Choroid plexus epithelial cell (primary cell): ENCODE measurements around the gene GPAM.

Experiments
- DNase-seq: peaks from one replicate; pipeline ENCODE4 v3.0.0-alpha.2; 2010; ENCODE audit warnings: low read depth
- H3K4me3 ChIP-seq: 2 replicates; pipeline ENCODE4 v1.5.1; 2011; ENCODE audit warnings: low read depth, mild to moderate bottlenecking, control low read depth, low read length, moderate library complexity
- TF ChIP-seq, protein P1 (sequence below): conservative IDR thresholded peaks from 2 replicates; pipeline ENCODE4 v1.5.1; 2011; ENCODE audit warnings: low read depth, mild to moderate bottlenecking, control low read depth, inconsistent platforms, low read length, moderate library complexity

GPAM gene

DNA sequence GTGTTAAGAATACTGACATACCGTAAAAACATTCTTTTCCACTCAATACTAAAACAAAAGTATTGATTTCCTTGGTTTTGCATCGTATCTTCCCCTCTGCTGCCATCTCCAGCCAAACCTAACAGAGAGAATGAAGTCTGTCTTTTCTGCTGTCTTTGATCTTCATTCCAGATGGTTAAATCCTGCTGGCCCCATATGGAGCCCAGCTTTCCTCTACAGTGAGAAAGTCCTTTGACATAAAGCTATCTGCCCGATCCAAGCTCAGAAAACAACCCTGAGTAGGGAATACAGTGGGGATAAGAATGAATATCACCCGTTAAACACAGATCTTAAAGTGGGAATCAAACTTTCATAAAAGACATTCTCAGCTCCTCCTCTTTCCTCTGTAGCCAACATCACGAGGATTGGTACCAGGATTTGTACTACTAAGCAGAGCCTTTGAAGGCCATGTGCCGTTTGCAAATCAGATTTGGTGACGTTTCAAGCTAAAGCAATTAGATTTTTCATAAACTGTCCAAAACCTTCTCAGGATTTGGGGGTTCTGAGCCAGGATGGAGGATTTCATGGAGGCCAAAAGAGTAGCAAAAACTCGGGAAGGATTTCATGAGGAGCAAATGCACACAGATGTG is 30.8 kb upstream of the GPAM start:
- H3K4me3 ChIP-seq, result peak overlapping the region; percentile 32
- TF ChIP-seq, protein P1, sequence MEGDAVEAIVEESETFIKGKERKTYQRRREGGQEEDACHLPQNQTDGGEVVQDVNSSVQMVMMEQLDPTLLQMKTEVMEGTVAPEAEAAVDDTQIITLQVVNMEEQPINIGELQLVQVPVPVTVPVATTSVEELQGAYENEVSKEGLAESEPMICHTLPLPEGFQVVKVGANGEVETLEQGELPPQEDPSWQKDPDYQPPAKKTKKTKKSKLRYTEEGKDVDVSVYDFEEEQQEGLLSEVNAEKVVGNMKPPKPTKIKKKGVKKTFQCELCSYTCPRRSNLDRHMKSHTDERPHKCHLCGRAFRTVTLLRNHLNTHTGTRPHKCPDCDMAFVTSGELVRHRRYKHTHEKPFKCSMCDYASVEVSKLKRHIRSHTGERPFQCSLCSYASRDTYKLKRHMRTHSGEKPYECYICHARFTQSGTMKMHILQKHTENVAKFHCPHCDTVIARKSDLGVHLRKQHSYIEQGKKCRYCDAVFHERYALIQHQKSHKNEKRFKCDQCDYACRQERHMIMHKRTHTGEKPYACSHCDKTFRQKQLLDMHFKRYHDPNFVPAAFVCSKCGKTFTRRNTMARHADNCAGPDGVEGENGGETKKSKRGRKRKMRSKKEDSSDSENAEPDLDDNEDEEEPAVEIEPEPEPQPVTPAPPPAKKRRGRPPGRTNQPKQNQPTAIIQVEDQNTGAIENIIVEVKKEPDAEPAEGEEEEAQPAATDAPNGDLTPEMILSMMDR, result no peak
- DNase-seq, result no peak

DNA sequence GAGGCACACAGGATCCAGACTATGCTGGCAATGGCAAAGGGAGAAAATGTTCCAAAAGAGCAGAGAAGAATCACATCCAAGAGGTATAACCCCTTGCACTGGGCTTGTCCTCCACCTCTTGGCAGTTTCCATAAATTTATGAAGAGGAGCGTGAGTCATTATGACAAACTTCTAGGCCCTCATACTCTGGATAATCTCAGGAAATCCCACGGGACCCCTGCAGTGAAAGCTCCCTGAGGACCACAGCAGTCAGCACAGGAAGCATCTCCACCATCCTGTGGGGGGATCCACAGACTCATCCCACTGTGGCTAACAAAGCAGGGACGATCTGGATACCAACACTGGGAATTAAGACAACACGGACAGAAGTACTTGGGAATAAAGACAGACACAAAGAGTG is 30.3 kb upstream of the GPAM start:
- no peak for DNase-seq
- TF ChIP-seq, protein P1, result no peak
- peak overlapping the region; percentile 32 for H3K4me3 ChIP-seq

DNA sequence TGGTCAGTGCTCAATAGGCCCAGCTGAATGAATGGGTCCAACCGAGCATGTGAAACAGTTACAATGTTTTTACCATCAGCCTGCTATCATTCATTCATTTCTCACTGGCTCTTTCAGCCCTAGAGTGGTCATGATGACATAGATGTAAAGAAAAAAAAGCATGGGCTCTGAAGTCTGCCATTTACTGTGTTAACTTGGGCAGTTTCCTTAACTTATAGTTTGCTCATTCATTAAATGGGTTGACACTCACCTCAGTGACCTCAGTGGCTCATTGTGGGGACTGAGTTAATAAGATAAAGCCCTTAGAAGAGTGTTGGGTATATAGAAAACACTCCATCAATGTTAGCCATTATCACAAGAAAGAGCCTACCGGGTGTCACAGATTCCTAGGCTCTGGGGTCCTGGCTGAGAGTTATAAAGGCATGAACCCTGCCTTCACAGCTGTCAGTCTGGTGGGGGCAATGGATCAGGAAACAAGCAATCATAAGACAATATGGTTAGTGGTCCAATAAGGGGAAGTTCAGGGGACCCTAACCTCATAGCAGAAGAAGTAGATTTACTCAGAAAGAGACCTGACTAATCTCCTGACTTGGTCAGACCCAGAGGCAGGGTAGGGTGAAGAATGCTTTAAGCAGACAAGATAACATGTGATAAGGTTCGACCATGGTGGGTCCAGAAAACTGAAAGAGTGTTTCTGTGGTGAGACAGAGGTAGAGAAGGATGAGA is 29.7 kb upstream of the GPAM start:
- H3K4me3 ChIP-seq, result peak overlapping the region; percentile 32
- TF ChIP-seq, protein P1, result no peak
- no peak for DNase-seq

DNA sequence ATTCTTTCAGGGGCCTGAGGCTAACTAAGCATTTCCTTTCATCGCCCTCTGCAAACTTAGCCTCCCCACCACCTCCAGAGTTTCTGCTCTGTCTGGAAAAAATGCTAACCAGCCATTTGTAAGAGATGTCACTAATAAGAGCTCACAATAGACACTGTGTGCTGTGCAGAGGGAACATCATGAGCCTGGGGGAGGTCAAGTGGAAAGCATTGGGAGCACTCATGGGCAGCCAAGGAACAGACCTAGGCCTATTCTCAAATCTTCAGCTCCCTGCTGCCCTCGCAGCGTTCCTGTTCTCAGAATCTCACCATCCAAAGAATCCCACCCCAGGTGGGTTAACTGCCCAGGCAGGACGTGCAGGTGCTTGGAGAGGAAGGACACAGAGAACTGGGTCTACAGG is 27.1 kb upstream of the GPAM start:
- no peak overlapping the region for H3K4me3 ChIP-seq
- TF ChIP-seq, protein P1, result no peak
- DNase-seq, result no peak

DNA sequence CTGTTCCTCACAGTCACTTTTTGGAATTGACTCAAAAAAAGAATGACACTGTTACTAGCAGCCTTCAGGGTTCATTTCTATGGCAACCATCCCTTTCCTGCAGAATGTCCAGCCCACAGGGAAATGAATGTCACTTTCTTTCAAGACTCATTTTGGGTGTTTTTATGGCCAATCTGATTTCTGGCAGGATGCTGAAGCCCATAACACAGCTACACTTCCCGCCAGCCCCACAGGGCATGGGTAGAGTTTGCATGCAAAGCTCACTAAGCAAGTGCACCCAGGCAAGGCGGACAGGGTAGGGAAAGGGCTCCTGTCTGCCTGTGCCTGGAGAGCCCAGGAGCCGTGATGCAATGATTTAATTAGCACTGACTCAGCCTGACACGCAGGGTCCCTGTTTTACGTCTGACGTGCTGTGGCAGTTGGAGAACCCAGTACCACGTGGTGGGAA is 26.1 kb upstream of the GPAM start:
- TF ChIP-seq, protein P1, result no peak
- no peak for DNase-seq
- H3K4me3 ChIP-seq, result no peak overlapping the region

DNA sequence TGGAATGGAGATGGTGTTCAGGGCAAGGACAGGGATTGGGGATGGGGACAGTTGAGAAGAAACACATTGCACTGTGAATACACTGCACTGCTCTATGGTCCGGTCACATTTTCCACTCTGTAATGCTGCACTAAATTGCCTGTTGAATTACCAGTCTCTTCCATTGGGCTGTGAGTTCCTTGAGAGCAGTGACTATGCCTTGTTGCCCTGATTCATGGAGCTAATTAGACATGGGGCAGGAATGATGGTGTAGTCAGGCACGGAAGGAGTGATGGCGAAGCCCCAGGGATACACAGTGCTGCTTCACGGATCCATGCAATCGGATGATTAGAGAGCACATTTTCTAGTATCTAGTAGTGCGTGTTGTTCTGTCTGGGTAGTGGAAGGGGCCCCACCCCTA is 25.4 kb upstream of the GPAM start:
- no peak for DNase-seq
- TF ChIP-seq, protein P1, result no peak
- no peak overlapping the region for H3K4me3 ChIP-seq

DNA sequence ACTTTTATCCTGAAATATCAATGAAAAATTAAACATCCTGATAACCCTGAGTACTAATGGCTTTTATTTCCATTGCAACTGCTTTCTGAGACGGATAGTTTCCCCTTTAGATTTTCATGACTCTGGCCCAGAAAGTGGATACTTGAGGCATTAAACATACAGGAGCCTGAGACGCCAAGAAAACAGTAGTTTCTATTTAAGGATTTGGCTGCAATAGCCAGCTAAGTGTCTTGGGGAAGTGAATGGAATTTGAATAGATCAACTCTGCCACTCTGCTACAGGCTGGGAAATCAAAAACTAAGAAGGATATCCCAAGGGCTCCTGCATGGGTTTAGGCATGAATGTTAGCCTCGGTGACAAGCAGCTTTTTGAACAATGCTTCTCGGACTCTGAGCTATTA is 24.7 kb upstream of the GPAM start:
- peak; percentile 35 for DNase-seq
- H3K4me3 ChIP-seq, result no peak overlapping the region
- TF ChIP-seq, protein P1, result no peak
